Retina (tissue), 1 donor: ENCODE results near the gene ADAT3.
A peak's percentile ranks its signal among the peaks of the same experiment; 100 is the strongest.

ENCODE experiments used
- DNase-seq: peaks from one replicate; pipeline ENCODE4 v3.0.0-alpha.2; 2016

The ADAT3 gene

DNA sequence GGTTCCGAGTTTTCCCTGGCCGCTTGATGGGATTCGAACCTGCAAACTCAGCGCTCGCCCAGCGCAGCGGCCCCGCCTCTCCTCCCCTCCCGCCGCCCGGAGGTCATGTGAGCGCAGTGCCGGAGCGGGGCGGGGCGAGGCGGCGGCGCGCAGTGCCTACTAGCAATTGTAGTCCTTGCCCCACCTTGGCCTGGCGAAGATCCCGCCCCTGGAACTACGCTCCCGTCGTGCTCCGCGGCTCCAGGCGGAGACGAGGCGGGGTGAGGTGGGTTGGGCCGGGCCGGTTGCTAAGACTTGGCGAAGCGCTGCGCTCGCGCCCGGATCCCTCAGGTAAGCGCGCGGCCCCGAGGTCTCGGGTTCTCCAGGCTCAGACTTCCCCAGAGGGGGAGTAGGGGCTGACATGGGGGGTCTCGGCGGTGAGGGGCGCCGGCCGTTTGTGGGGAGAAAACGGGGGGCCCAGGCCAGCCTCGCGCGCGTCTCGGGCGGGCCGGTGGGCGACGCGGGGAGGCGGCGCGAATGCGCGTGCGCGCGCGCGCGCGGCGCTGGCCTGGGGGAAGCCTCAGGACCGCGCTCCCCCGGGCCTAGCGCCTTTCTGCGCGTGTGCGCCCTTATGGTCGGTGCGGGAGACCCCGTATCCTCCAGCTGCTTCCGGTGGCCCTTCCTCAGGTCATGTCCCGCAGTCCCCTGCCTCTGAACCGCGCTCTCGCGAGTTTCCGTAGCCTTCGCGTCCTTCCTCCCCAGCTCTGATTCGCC lies at the start of gene ADAT3, which contains the start of gene SCAMP4:
Gene ADAT3, plus strand, starts transcription at position 290 of the 753 bp plus-strand sequence. CDS start 6,649 bp downstream, outside the sequence.
Gene SCAMP4, plus strand, starts transcription at position 290 of the 753 bp plus-strand sequence. CDS start 9,621 bp downstream, outside the sequence.
- DNase-seq = peak; percentile 95

DNA sequence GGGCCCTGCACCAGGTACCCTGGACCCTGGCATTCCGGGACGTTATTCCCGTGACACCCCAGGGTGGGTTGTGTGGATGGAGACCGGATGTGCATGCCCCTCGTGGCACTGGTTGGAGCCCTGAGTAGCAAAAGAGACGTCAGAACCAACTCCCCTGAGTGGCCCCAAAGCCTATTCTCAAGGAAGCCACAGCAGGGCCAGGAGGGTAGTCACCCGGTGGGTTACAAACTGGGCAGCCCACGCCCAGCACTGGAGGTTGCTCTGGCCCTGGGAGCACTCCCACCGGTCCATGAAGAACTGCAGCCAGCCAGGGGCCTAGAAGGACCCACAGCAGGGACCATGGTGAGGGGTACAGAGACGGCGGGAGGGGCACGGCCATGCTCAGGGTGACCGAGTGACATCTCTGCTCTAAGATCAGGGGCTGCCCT lies 49.4 kb upstream of the ADAT3 start:
- DNase-seq = peak; percentile 75

DNA sequence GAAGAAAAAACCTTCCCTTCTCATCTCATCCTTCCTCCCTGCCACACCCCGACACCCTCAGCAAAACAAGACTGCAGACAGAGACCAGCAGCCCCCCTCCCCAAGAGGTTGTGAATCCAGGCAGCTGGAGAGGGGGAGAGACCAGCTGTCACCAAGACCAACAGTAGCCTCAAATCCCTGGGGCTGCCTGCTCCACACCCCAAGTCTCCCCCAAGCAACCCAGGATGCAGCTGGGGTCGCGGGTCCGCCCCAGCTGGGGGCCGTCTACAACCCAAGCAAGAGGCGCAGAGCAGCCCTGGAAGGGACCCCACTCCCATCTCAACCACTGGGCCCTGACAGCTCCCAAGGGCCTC lies 48.9 kb upstream of the ADAT3 start:
- DNase-seq = peak; percentile 84

DNA sequence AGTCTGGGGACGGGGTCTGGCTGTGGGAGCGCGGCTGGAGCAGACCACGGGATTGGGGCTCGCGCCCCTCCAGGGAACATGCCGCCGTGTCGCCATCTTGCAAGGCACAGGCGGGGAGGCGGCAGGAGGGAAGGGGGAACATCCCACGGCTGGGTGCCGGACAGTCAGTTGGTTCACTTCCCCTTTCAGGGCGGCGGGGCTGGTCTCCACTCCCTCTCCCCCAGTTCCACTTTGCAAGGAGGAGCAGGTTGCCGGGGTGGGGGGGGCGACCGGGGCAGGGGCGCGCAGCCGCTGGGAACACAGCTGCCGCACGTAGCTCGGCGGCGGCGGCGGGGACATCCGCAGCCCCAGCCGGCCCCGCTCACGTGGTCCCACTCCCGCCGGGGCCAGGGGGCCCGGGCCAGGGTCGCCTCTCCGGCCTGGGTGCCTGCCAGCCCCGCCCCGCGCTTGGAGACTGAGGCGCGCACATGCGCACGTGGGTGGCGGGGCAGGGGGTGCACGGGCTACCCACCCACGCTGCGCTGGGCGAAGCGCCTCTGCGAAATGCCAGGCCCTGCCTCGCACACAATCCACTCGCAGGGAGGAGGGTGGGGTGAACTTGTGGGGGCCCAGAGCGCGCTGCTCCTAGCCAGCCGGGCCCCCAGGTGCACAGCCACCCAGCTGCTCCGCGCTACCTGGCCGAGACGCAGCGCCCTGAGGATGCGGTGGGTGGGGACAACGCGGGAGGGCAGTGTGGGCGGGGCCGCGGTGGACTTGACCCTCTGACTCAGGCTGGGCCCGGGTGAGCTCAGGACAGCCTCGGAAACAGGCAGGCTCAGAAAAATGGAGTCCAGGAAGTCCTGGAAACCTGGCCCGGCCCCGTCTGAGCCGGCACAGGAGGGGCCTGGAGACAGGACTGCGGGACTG lies 48.2 kb upstream of the ADAT3 start:
- DNase-seq = peak; percentile 75

DNA sequence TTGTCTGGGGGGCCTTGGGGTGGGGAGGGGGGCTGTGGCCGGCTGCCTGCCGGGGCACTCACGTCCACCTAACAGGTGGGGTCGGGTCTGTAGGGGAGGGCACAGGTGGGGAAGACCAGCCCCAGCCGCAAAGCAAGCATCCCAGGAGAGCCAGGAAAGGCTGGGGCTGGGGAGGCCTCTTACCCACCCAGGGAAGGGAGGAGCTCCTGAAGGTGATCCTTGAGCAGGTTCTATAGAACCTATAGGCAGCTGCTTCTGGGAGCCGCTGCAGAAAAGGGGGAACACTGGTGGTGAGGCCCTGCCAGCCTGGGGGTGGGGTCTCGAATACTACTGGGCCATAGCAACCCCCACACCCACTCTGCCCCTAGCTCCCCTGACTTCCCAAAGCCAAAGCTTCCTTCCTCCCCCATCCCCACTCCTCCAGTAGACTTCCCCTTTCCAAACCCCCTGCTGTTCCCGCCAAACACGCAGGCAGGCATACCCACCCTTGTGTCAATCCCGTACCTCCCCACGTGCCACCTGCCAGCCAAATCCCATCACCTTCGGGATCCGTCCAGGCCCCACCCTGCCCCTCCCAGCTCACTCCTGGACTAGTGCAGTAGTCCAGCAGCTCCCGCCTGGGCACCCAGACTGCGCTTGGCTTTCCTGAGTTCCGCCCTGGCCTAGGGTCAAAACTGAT lies 47.4 kb upstream of the ADAT3 start:
- no peak for DNase-seq

DNA sequence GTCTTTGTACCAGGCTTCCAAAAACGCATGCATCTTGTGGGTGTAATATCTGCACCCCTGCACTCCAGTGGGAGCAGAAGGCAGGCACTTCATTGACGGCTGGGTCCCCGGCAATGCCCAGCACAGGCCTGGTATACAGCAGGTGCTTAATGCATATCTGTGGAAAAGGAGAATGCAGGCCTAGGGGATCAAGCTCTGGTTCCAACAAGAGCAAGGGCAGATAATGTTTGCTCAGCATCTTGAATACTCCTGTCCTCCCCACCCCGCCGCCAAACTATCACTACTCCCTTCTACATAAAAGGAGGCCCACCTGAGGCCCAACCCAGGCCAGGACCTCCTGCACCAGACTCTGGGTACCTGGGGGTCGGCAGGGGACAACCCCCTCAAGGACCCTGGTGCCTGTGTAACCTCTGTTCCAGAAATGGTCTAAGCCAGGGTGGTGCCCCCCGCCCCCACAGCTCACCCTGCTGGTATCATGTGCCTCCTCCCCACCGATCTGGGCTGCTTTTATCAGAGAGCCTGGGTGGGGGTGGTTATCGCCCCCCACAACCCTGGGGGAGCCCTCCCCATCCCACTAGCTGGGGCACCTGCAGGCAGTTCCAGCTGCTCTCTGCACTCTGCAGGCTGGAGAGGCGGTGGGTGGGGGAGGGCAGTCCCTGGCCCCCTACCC lies 46.7 kb upstream of the ADAT3 start:
- DNase-seq = no peak

DNA sequence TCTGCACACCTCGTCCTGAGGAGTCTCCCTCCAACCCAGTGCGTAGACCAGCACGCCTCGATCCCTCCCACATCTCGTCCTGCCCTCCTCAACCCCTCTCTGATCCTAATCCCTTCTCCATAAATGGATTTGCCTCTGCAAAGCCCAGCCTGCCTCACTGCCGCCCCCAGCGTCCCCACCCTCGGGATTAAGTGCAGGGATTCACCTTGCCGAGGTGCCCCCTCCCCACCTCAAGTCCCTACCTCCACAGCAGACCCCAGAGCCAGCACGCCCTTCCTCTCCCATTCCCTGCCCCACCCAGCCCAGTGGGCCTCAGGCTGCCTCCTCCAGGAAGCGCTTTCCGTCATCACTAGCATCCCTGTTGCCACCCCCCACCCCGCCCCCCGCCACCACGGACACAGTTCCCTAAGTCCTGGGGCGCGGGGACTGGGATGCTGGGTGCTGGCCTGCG lies 45.8 kb upstream of the ADAT3 start:
- no peak for DNase-seq

DNA sequence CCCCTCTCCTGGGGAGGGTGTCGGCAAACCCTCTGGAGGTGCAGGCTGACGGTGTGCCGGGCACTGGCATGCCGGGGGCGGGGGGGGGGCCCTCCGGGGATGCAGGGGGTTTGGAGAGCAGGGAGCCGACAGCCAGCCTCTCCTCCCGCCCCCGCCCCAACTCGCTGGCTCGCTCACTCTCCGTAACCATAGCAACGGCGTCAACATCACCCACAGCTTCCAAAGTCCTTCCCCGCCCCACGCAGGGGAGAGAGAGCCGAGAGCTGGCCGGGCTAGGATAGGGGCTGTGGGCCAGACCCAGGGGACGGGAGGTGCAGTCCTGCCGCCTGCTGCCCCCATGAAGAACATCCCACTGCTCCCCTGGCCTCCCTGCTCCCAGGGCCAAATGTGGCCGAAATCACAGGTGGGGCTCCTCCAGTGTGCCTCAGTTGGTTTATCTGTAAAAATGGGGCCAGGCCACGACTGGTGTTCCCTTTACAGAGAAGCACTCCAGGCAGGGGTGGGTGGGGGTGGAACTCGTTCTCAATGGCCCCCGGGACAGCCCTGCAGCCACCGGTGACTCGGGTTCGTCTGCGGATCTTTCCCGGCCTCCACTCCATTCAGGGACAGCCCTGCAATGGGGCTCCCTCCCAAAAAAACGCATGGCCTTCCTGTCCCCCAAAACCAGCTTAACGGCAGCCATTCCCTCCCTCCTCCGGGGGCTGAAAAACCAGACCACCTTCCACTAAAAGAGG lies 45.0 kb upstream of the ADAT3 start:
- peak; percentile 80 for DNase-seq

DNA sequence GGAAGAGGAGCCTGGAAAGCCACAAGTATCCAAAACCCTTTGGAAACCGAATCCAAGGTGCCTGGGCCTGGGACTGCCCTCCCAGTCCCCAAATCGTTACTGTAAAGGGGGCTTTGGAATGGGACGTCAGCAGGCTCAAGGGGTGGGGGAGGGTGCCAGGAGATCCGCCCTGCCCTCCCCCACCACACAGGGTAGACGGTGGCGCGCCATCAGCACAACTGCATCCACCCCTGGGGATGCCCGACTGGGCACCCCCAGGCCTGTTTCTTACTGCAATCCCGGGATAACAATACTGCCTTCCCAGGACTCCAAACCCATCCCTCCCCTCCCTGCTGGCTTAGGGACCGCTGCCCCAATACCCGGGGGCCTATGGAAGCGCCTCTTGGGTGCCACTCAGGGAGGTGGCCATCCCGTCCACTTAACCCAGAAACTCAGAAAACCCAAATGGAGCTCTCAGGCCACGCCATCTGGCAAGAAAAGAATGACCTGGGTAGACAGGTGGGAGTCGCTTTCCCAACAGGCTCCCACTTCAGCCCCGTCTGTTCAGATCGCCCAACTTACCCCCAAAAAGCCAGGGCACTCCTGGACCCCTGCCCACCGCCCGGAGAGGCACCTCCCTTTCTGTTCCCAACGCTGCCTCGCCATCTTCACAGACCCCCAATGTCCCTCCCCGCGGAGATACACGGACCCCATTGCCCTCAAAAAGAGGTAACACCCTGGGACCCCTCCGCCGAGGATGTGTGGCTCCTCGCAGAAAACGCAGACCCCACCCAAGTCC lies 44.2 kb upstream of the ADAT3 start:
- DNase-seq = no peak

DNA sequence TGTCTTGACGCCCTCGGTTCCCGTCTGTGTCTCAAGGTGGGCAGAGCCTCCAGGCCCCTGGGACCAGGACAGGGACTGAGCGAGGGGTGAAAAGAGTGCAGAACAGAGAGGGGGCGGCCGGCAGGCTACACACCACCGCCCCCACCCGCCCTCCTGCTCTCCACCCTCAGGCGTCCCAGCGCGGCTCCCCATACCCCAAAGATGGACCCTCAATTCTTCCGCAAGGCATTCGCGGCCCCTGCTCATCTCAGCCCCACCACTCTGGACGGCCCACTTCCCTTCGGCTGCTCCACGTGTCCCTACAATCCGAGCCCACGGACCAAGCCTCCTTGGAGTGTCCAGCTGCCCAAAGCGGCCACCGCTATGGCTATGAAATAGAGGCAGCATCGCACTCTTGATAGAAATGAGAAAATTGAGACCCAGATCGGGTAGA lies 43.6 kb upstream of the ADAT3 start:
- no peak for DNase-seq

DNA sequence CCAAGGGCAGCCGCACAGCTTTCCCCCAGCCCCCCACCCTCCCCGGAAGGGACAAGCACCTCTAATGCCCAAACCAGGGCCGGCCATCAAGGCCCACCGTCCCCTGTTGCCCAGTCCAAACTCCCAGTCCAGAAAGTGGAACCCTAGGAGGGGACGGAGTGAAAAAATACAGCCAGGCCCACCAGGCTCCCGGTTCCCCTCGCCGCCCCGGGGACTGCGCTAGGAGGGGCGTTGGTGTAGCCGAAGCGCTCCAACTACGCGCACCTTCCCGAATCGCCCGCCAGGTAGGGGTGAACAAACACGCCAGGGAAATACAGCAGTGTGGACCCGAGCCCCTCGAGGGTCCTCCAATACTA lies 43.2 kb upstream of the ADAT3 start:
- DNase-seq = peak; percentile 39

DNA sequence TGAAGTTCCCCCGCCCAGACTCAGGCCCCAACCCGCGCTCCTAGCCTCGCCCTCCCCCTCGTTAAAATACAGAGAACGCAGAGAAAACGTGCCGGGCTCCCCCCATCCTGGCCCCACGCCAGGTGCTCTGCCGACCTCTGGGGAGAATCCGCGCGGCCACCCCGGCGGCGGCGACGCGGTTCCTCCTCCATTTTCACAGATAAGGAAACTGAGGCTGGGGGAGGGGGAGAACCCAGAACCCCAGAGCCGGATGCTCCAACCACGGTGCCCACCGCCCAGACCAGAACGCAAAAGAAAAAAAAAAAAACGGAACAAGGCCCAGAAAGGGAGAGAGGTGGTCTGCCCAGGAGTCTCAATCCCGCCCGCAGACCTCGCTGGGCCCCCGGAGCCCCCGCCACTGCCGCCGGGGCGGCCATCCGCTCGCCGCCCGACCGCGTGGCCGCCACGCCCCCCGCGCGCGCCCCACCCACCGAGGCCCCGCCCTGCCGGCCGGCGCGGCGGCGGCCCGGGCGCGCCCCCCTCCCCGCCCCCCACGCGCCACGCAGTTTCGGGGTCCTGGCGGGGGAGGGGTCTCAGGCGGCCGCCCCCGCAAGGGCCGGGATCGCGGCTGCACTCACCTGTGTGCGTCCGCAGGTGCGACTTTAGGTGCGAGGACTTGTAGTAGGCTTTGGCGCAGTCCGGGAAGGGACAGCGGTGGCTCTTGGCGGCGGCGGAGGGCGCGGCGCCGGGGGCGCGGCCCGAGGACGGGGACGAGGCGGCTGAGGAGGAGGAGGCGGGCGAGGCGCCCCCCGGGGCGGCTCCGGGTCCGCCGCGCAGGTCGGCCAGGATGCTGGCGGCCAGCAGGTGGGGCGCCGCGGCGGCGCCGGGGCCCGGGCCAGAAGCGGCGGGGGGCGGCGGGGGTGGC lies 42.5 kb upstream of the ADAT3 start:
- peak; percentile 44 for DNase-seq

DNA sequence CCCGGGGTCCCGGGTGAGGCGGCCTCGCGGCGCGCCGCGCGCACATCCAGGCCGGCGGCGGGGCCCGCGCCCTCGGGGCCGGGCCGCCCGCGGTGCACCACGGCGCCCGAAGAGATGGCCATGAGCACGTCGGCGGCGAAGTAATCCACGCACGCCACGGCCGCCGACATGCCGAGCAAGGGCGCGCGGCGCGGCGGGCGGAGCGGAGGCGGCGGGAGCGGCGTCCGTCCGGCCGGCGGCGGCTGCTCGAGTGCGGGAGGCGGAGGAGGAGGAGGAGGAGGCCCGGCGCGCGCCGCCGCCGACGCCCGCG lies 41.9 kb upstream of the ADAT3 start, which contains the start of gene KLF16:
Gene KLF16, minus strand, starts transcription at position 252 of the 310 bp plus-strand sequence. Its CDS starts 82 bp downstream, at position 170.
- no peak for DNase-seq

DNA sequence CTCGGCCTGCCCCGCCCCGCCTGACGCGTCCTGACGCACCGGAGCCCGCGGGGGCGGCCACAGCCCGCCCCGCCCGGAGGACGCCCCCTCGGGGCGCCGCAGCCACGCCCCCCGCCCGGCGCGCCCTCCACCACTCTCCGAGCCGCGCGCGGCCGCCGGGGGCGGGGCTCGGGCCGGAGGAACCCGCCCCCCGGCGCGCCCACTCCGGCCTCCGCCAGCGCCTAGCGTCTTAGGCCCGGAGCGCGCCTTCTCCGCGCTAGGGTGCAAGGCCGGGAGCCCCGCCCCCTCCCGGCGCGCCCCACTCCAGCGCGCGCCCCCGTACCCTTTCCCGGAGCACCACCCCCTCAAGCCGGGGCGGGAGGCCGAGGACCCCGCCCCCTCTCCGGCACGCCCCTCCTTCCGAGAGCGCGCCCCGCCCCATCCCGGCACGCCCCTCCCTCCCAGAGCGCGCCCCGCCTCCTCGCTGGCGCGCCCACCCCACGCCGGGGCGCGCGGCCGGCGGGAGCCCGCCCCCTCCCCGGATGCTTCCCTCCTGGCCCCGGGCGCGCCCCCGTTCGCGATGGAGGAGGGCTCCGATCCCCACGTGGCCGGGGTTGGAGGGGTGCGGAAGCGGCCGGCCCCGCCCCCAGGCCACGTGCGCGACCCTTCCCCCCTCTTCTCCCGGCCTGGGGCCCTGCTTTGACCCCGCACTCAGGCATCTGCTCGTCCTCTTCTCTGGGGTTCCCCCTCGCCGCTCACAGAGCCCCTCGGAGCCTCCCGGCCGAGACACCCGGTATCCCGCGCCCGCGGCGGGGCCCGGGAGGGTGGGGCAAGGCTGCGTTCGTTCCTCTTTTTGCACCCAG lies 41.3 kb upstream of the ADAT3 start:
- peak; percentile 82 for DNase-seq

DNA sequence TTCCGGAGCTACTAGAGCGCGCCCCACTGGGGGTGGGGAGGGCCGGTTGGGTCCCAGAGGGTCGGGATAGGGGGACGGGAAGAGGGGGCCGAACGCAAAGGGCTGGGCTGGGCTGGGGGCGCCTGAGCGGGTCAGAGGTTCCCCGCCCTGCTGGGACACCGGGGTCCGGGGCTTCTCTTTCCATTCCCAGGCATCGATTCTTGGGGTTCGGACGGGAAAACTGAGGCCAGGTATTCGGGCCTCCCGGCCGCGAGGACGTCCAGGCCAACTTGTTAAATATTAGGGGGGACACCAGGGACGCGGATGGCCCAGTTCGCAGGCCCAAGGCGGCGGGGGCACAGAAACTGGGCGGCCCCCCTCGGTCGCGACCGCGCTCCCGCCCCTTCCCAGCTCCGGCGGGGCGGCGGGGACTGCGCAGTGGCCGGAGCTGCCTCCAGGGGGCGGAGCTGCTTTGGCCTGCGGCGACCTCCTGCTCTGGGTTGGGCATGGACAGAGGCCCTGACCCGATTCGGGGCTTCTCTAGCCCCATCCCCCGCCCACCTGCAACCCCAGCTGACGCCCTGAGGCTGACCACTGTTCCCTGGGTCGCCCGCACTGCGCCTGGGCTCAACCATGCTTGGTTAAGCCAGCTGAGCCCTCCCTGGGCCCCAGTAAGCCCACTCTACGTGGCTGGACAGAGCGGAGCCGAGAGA lies 40.6 kb upstream of the ADAT3 start:
- DNase-seq = peak; percentile 87

DNA sequence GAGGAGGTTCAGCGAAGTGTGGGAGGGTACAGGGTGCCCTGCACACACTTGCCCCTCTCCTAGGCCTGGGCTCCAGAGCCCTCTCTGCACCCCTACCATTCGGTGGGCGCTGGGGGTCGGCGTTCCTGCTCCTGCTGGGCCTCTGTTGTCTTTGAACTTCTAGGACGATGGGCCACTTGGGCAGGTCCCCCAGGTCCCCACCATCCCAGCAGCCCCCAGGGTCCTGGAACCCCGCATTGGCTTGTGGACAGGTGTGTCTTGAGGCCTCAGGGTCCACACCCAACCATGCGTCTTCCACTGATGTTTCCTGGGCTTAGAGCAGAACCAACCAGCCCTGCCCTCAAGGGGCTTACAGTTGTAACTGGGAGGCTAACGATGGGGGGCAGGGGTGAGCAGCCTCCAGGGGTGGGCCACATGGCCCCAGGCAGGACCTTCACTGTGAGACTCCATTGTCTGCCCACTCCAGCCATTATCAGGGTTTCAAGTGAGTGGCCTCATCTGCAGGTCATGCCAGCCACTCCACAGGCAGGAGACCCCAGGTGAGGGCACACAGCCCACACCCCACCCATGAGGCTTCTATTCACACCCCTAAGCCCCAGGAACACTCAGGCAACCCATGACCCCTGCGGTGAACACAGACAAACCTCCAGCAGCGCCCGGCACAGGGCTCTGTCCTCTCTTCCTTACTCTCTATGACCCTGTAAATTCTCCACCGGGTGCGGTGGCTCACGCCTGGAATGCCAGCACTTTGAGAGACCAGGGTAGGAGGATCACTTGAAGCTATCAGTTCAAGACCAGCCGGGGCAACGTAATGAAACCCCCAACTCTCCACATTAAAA lies 39.8 kb upstream of the ADAT3 start:
- no peak for DNase-seq

DNA sequence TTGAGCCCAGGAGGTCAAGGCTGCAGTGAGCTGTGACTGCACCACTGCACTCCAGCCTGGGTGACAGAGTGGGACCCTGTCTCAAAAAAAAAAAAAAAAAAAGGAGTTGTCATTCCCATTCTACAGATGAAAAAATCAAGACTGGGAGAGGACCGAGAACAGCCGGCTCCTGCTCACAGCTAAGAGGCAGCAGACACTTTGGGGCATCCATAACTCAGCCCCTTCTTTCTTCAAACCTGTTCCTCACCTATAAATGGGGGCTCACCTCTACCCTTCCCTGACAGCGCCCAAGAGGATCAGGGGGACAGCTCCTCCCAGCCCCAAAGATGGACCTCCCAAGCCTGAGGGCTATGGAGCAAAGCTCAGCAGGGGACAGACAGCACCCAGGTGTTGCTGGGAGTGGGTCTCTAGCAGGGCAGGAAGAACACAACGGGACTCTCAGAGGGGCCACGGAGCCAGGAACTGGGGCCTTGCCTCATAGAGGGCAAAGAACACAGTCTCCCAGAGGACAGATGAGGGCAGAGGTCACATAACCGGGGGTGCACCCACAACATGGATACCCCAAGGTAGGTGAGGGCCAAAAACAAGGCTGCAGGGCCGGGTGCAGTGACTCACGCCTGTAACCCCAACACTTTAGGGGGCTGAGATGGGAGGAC lies 38.4 kb upstream of the ADAT3 start:
- DNase-seq = no peak
